Small intestine (tissue), 7 donors: ENCODE measurements around the gene SLC16A11. TPM values are rescaled to one million over a fixed set of nuclear protein-coding genes. Genes with fewer than 3 reads are reported as not detected.
"Not testable (repeated sequence)": the region's sequence is repeated elsewhere in the genome, so short reads cannot be mapped to it uniquely, and the experiment has no call there.

Experiments
- DNase-seq, 2 donors: peaks; one replicate each; pipeline versions ENCODE4 v3.0.0 to v3.0.0-alpha.2; 2013
- FAIRE-seq: peaks from 2 replicates; lab custom pipeline; 2012; peaks lifted over from hg19 to GRCh38; lab: Jason Lieb, UNC
- H3K27ac ChIP-seq, 3 donors: one replicate each; pipeline ENCODE4 v1.5.1; 2013; ENCODE audit warnings: low read length in 2 of 3, mild to moderate bottlenecking in 2 of 3, control low read depth in 1 of 3, inconsistent platforms in 1 of 3, low read depth in 1 of 3, moderate library complexity in 1 of 3
- H3K27me3 ChIP-seq, 3 donors: one replicate each; pipeline ENCODE4 v1.6.1; 2013; ENCODE audit warnings: low read length in 3 of 3, inconsistent platforms in 1 of 3; ENCODE audit not compliant: control insufficient read depth in 3 of 3, insufficient read depth in 3 of 3
- H3K36me3 ChIP-seq, 3 donors: one replicate each; pipeline ENCODE4 v1.6.1; 2013; ENCODE audit warnings: low read length in 3 of 3, inconsistent platforms in 1 of 3, low read depth in 1 of 3, mild to moderate bottlenecking in 1 of 3, moderate library complexity in 1 of 3; ENCODE audit not compliant: control insufficient read depth in 3 of 3, insufficient read depth in 2 of 3
- H3K4me1 ChIP-seq, 3 donors: one replicate each; pipeline ENCODE4 v1.6.1; 2013; ENCODE audit warnings: low read length in 2 of 3, inconsistent platforms in 1 of 3, low read depth in 1 of 3, mild to moderate bottlenecking in 1 of 3, moderate library complexity in 1 of 3; ENCODE audit not compliant: control insufficient read depth in 3 of 3, insufficient read depth in 2 of 3
- H3K4me3 ChIP-seq, 3 donors: one replicate each; pipeline ENCODE4 v1.5.1; 2013; ENCODE audit warnings: low read length in 3 of 3, control low read depth in 1 of 3, inconsistent platforms in 1 of 3, low read depth in 1 of 3, mild to moderate bottlenecking in 1 of 3, moderate library complexity in 1 of 3
- H3K9me3 ChIP-seq, 2 donors: one replicate each; pipeline ENCODE4 v1.6.1; 2013; ENCODE audit warnings: low read depth in 1 of 2, low read length in 1 of 2; ENCODE audit not compliant: control insufficient read depth in 2 of 2, insufficient read depth in 1 of 2
- WGBS, 3 donors: extraction: QIAGEN DNeasy Blood & Tissue Kit; methylation state at CpG; one replicate each; pipeline ENCODE4 v1.1.7; 2013; 5-methylcytosine and 5-hydroxymethylcytosine counted together
- polyA plus RNA-seq, 4 donors: library from polyadenylated mRNA; stranded (reverse) in 3 of 4; unstranded in 1 of 4; fragments of 200-250 nt in 3 of 4; fragments of 120-200 nt in 1 of 4; gene quantifications; one replicate each; pipeline versions ENCODE4 v1.2.1 to v1.2.3, GENCODE V29; 2013
- donor health status: healthy with polysubstance abuse.
- donor health status: control.
- donor health status: control.
- donor health status: Bipolar disorder and iron deficiency.
- donor health status: healthy.

The SLC16A11 gene
- polyA plus RNA-seq, 4 donors: 0.68 to 2.3 TPM; not detected in 2

- peaks cover 0 to 8% (median 3%) of the 10 kb centered on the region in 3 donors for H3K4me1 ChIP-seq
- H3K36me3 ChIP-seq: peaks cover 0 to 18% (median 2%) of the 10 kb centered on the region in 3 donors
- H3K4me3 ChIP-seq: no peak overlapping the region
- FAIRE-seq (no peak), DNase-seq (no peak)
- H3K27ac ChIP-seq: no peak overlapping the region
- H3K27me3 ChIP-seq: peaks cover 0 to 22% (median 0%) of the 10 kb centered on the region in 3 donors
- 84 to 89% (median 87%) methylated on average over 10 of the region's 10 CpGs for WGBS, 3 donors
- H3K9me3 ChIP-seq: no peaks in the 10 kb centered on the region
These were observed 49.7 kb downstream of the SLC16A11 start for GRCh38 chr17:6994118-6994598.

GRCh38 chr17:6993613-6994056 lies 50.3 kb downstream of the SLC16A11 start:
- not testable (repeated sequence) for H3K27ac ChIP-seq, H3K9me3 ChIP-seq, H3K4me3 ChIP-seq, DNase-seq, FAIRE-seq, H3K4me1 ChIP-seq
- H3K27me3 ChIP-seq: peaks cover 0 to 22% (median 0%) of the 10 kb centered on the region in 3 donors
- 73 to 80% (median 79%) methylated on average over 5 of the region's 5 CpGs for WGBS, 3 donors
- H3K36me3 ChIP-seq: peaks cover 0 to 13% (median 2%) of the 10 kb centered on the region in 3 donors

Other genes with a start within 250 kb of the SLC16A11 start
- gene TEKT1, start 212.4 kb downstream of the SLC16A11 start, polyA plus RNA-seq: under 1 TPM in 1 of 4 donors, not detected in 3; 0.16 TPM
- gene ALOX12, start 48.0 kb downstream of the SLC16A11 start, polyA plus RNA-seq: 1 to 10 TPM in 1 of 4 donors, under 1 TPM in 1, not detected in 2; 0.04 to 1.2 TPM
- gene RNASEK, start 31.5 kb downstream of the SLC16A11 start, polyA plus RNA-seq: 100 to 1,000 TPM; 204 to 313 (median 285) TPM
- gene BCL6B, start 21.0 kb downstream of the SLC16A11 start, polyA plus RNA-seq: 1 to 10 TPM in 3 of 4 donors, under 1 TPM in 1; 0.45 to 8.7 (median 4.2) TPM
- gene SLC16A13, start 8.1 kb downstream of the SLC16A11 start, polyA plus RNA-seq: 10 to 100 TPM in 1 of 4 donors, 1 to 10 TPM in 3; 1.8 to 11.2 (median 5.0) TPM
- gene CLEC10A, start 36.2 kb upstream of the SLC16A11 start, polyA plus RNA-seq: 10 to 100 TPM in 2 of 4 donors, 1 to 10 TPM in 1, under 1 TPM in 1; 0.45 to 14.6 (median 10.0) TPM
- gene ASGR2, start 70.7 kb upstream of the SLC16A11 start, polyA plus RNA-seq: under 1 TPM in 2 of 4 donors, not detected in 2; 0.46 to 0.81 TPM
- 1 to 10 TPM; 1.9 to 2.9 (median 2.7) TPM for gene ASGR1, start 135.3 kb upstream of the SLC16A11 start, polyA plus RNA-seq
- 1 to 10 TPM in 3 of 4 donors, under 1 TPM in 1; 0.67 to 9.2 (median 4.2) TPM for gene DLG4, start 175.7 kb upstream of the SLC16A11 start, polyA plus RNA-seq
- gene ACADVL, start 175.8 kb upstream of the SLC16A11 start, polyA plus RNA-seq: 1,000 to 10,000 TPM in 2 of 4 donors, 100 to 1,000 TPM in 2; 424 to 2,630 (median 1,444) TPM
- 10 to 100 TPM in 3 of 4 donors, 1 to 10 TPM in 1; 8.1 to 44.4 (median 16.0) TPM for gene DVL2, start 190.4 kb upstream of the SLC16A11 start, polyA plus RNA-seq
- gene PHF23, start 195.4 kb upstream of the SLC16A11 start, polyA plus RNA-seq: 10 to 100 TPM; 26.4 to 44.3 (median 36.0) TPM
- 1,000 to 10,000 TPM in 1 of 4 donors, 100 to 1,000 TPM in 3; 541 to 1,100 (median 797) TPM for gene GABARAP, start 198.4 kb upstream of the SLC16A11 start, polyA plus RNA-seq
- 100 to 1,000 TPM in 2 of 4 donors, 10 to 100 TPM in 2; 70.0 to 132 (median 89.3) TPM for gene CTDNEP1, start 207.6 kb upstream of the SLC16A11 start, polyA plus RNA-seq
- gene ELP5, start 208.1 kb upstream of the SLC16A11 start, polyA plus RNA-seq: 10 to 100 TPM; 31.3 to 84.6 (median 45.4) TPM
- 100 to 1,000 TPM; 309 to 561 (median 332) TPM for gene CLDN7, start 218.4 kb upstream of the SLC16A11 start, polyA plus RNA-seq
- 1 to 10 TPM in 2 of 4 donors, under 1 TPM in 2; 0.31 to 5.0 (median 1.2) TPM for gene SLC2A4, start 237.6 kb upstream of the SLC16A11 start, polyA plus RNA-seq